Peyer's patch (tissue), 4 donors: ENCODE results near the gene CTXN3. TPM values are rescaled to one million over a fixed set of nuclear protein-coding genes. Genes with fewer than 3 reads are reported as not detected.
"Not testable (repeated sequence)": the region's sequence is repeated elsewhere in the genome, so short reads cannot be mapped to it uniquely, and the experiment has no call there.

Source experiments
- DNase-seq, 3 donors: peaks; one replicate each; pipeline ENCODE4 v3.0.0-alpha.2; 2017 to 2019
- H3K27ac ChIP-seq, 4 donors: fragments of 200-600 bp; sonication (generic); one replicate each; pipeline ENCODE4 v1.5.1; 2016 to 2019
- H3K27me3 ChIP-seq, 2 donors: fragments of 200-600 bp; sonication (generic); one replicate each; pipeline ENCODE4 v1.5.1; 2019
- H3K36me3 ChIP-seq, 3 donors: fragments of 200-600 bp; sonication (generic); one replicate each; pipeline ENCODE4 v1.5.1; 2016 to 2019
- H3K4me1 ChIP-seq, 4 donors: fragments of 200-600 bp; sonication (generic); one replicate each; pipeline ENCODE4 v1.5.1; 2016 to 2019
- H3K4me3 ChIP-seq, 4 donors: fragments of 200-600 bp; sonication (generic); 1 replicate in 3 of 4; 2 replicates in 1 of 4; pipeline ENCODE4 v1.5.1; 2016 to 2019; ENCODE audit warnings: mild to moderate bottlenecking in 1 of 4
- H3K9me3 ChIP-seq, 4 donors: fragments of 200-600 bp; sonication (generic); one replicate each; pipeline ENCODE4 v1.5.1; 2016 to 2019; ENCODE audit warnings: mild to moderate bottlenecking in 1 of 4
- POLR2A ChIP-seq, 2 donors: fragments of 450-650 bp; IDR thresholded peaks; one replicate each; pipeline ENCODE4 v1.5.1; 2017; ENCODE audit warnings: antibody characterized with exemption in 2 of 2, mild to moderate bottlenecking in 2 of 2, moderate library complexity in 2 of 2
- total RNA-seq, 4 donors: library from RNA; depleted of rRNA; stranded (reverse); fragments of >200 nt; gene quantifications; one replicate each; pipeline ENCODE4 v1.1.0, GENCODE V29; 2016
- TF ChIP-seq, protein P1 (sequence below), 6 experiments: fragments of 450-650 bp in 4 of 6; fragments of 200-600 bp in 2 of 6; sonication (generic) in 1 of 6; IDR thresholded peaks; one replicate each; pipeline ENCODE4 v1.5.1; 2017 to 2019; ENCODE audit warnings: antibody characterized with exemption in 6 of 6, mild to moderate bottlenecking in 3 of 6, moderate library complexity in 1 of 6

Gene CTXN3
- total RNA-seq, 4 donors from 2014 or later, result not detected

GRCh38 chr5:127665641-127666040 lies 16.8 kb downstream of the CTXN3 start:
- no peaks in the 10 kb centered on the region for H3K4me1 ChIP-seq
- H3K27ac ChIP-seq, result no peak overlapping the region
- no peaks in the 10 kb centered on the region for H3K36me3 ChIP-seq

DNA sequence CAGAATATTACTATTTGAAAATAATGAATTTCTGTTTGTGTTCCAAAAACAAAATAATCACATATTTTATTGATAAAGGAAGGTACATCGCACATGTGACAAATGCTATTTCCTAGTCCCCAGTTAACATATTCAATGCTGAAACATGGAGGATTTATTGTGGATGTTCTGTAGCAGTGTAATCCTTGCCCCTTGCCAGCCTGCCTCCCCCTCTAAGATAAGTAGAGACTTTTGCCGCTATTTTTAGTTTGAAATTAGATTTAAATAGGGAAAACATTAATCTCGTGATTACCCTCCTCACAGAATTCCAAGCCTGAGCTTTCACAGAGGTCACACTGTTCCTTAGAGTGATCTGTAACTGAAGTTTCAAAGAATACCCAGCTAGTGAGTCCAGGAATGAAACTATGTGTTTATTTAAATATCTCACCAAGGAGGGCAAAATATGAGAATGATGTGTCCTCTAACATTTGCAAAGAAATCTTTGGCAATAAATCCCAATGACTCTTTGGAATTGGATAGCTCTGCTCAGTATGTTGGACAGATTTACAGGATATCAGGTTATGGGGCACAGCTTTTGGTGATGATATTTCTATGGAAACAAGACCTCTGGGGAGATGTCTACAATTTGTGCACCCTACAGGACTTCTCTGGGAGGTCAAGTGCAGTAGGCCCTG lies 17.3 kb downstream of the CTXN3 start:
- H3K9me3 ChIP-seq, result no peaks in the 10 kb centered on the region
- DNase-seq, result no peak
- no peak for TF ChIP-seq POLR2A (IDR thresholded peaks at IDR 0.05)
- TF ChIP-seq, protein P1, sequence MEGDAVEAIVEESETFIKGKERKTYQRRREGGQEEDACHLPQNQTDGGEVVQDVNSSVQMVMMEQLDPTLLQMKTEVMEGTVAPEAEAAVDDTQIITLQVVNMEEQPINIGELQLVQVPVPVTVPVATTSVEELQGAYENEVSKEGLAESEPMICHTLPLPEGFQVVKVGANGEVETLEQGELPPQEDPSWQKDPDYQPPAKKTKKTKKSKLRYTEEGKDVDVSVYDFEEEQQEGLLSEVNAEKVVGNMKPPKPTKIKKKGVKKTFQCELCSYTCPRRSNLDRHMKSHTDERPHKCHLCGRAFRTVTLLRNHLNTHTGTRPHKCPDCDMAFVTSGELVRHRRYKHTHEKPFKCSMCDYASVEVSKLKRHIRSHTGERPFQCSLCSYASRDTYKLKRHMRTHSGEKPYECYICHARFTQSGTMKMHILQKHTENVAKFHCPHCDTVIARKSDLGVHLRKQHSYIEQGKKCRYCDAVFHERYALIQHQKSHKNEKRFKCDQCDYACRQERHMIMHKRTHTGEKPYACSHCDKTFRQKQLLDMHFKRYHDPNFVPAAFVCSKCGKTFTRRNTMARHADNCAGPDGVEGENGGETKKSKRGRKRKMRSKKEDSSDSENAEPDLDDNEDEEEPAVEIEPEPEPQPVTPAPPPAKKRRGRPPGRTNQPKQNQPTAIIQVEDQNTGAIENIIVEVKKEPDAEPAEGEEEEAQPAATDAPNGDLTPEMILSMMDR (IDR thresholded peaks at IDR 0.05), result no peak
- no peaks in the 10 kb centered on the region for H3K4me1 ChIP-seq
- no peaks in the 10 kb centered on the region for H3K36me3 ChIP-seq
- H3K27me3 ChIP-seq, result no peaks in the 10 kb centered on the region
- no peak overlapping the region for H3K27ac ChIP-seq
- H3K4me3 ChIP-seq, result no peak overlapping the region

More at GRCh38 chr5:127665641-127666040, 16.8 kb downstream of the CTXN3 start:
- no peak overlapping the region for H3K4me3 ChIP-seq
- H3K27me3 ChIP-seq, result no peaks in the 10 kb centered on the region
- no peaks in the 10 kb centered on the region for H3K9me3 ChIP-seq
- no peak for DNase-seq
- TF ChIP-seq POLR2A (IDR thresholded peaks at IDR 0.05), result no peak
- TF ChIP-seq, protein P1 (IDR thresholded peaks at IDR 0.05), result no peak

- TF ChIP-seq POLR2A (IDR thresholded peaks at IDR 0.05), result no peak
- TF ChIP-seq, protein P1 (IDR thresholded peaks at IDR 0.05), result no peak
- Histone ChIP-seq H3K36me3 (no peaks in the 10 kb centered on the region), H3K27ac (no peak overlapping the region), H3K9me3 (no peaks in the 10 kb centered on the region), H3K4me3 (no peak overlapping the region), H3K4me1 (no peaks in the 10 kb centered on the region), H3K27me3 (no peaks in the 10 kb centered on the region)
- no peak for DNase-seq
Measured at GRCh38 chr5:127667926-127668325, 19.0 kb downstream of the CTXN3 start.

DNA sequence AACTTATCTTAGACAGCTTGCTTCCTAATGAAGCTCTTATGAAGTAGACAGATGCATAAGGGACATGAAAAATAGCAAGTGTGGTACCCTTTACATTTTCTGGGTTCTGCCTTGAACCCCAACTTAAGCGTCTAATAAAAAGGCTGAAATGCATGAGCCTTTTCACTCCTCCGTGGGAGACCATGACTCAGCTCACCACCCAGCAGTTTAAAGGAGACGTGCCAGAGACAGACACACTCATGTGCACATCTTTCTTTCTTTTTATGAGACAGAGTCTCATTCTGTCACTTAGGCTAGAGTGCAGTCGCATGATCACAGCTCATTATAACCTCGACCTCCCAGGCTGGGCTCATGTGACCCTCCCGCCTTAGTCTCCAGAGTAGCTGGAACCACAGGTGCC lies 22.3 kb downstream of the CTXN3 start:
- Histone ChIP-seq H3K4me3 (no peak overlapping the region), H3K27me3 (no peaks in the 10 kb centered on the region), H3K27ac (no peak overlapping the region), H3K4me1 (no peaks in the 10 kb centered on the region), H3K9me3 (no peaks in the 10 kb centered on the region), H3K36me3 (no peaks in the 10 kb centered on the region)
- TF ChIP-seq, protein P1 (IDR thresholded peaks at IDR 0.05), result no peak
- no peak for DNase-seq

DNA sequence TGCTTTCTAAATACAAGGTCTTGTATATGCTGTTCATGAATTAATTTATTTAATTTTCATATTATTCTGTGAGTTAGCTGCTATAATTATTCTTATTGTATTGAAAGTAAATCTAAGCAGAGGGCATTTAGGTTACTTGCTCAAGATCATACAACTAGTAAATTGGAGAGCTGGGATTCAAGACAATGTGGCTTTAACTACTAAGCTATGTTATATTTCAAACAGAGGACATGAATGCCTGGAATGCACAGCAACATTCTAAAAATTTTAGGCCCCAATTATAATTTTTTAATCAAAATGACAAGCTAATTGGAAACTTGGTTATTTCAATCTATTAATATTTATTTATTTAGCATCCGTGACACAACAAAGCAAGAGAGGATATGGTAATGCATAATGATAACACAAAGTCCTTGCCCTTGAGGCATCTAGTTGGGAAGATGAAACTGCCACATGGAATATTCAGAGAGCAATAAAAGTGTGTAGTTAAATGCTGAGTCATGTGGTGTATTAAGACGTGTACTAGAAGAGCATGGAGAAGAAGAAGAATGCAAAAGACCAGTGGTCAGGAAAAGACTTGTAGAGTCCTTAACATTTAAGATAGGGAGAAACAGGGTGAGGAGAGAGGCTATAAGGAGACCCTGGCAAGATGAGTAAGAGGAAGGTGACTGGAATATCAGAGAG lies 24.4 kb downstream of the CTXN3 start:
- no peaks in the 10 kb centered on the region for H3K27me3 ChIP-seq
- H3K36me3 ChIP-seq, result no peaks in the 10 kb centered on the region
- no peak overlapping the region for H3K4me3 ChIP-seq
- H3K9me3 ChIP-seq, result no peaks in the 10 kb centered on the region
- no peak for DNase-seq
- TF ChIP-seq POLR2A (IDR thresholded peaks at IDR 0.05), result no peak
- TF ChIP-seq, protein P1 (IDR thresholded peaks at IDR 0.05), result no peak
- H3K4me1 ChIP-seq, result no peaks in the 10 kb centered on the region
- no peak overlapping the region for H3K27ac ChIP-seq

DNA sequence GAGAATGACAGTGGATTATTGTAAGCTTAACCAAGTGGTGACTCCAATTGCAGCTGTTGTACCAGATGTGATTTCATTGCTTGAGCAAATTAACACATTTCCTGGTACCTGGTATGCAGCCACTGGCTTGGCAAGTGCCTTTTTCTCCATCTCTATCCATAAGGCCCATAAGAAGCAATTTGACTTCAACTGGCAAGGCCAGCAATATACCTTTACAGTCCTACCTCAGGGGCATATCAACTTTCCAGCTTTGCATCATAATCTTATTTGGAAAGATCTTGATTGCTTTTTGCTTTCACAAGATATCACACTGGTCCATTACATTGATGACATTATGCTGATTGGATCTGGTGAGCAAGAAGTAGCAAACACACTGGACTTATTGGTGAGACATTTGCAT lies 28.1 kb downstream of the CTXN3 start:
- not testable (repeated sequence) for H3K27me3 ChIP-seq, H3K36me3 ChIP-seq, DNase-seq, H3K27ac ChIP-seq, H3K4me3 ChIP-seq, H3K9me3 ChIP-seq, H3K4me1 ChIP-seq

DNA sequence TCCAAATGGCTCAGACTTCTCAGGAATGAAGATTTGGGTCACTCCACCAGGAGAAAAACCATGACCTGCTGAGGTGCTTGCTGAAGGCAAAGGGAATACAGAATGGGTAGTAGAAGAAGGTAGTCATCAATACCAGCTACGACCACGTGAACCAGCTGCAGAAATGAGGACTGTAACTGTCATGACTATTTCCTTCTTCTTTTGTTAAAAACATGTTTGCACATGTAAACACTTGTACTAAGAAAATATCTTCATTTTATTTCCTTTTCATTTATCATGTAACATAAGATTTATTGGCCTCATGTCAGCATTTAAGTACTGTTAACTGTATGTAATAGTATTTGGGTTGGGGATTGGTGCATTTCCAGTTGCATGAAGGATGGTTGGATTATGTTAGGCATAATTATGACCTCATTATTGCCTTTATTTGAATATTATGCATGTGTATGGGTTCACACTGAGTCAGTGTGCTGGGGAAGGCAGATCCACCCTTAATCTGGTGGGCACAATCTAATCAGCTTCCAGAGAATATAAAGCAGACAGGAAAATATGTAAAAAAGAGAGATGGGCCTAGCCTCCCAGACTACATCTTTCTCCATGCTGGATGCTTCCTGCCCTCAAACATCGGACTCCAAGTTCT lies 30.9 kb downstream of the CTXN3 start:
- H3K4me1 ChIP-seq, H3K27ac ChIP-seq, H3K9me3 ChIP-seq, DNase-seq, H3K36me3 ChIP-seq, H3K27me3 ChIP-seq, H3K4me3 ChIP-seq: not testable (repeated sequence)
